OCI-LY1 (cell line): ENCODE results near the gene MYH13.

Experiments
- H2AFZ ChIP-seq: fragments of 200-600 bp; sonication (generic), shearing (Covaris generic); 2 replicates; pipeline ENCODE4 v1.6.0; 2014; ENCODE audit warnings: antibody characterized with exemption, mild to moderate bottlenecking, low read length
- H3F3A ChIP-seq: fragments of 200-600 bp; sonication (generic), shearing (Covaris generic); 2 replicates; pipeline ENCODE4 v1.6.0; 2014; ENCODE audit warnings: mild to moderate bottlenecking, antibody characterized with exemption, low read length, moderate library complexity; ENCODE audit not compliant: insufficient read depth
- H3K27ac ChIP-seq: fragments of 200-600 bp; sonication (generic); 2 replicates; pipeline ENCODE4 v1.5.1; 2014; ENCODE audit warnings: low read length, mixed run types, mild to moderate bottlenecking, low read depth; ENCODE audit not compliant: poor library complexity, severe bottlenecking
- H3K27me3 ChIP-seq: fragments of 200-600 bp; sonication (generic); 2 replicates; pipeline ENCODE4 v1.6.0; 2014; ENCODE audit warnings: antibody characterized with exemption, mild to moderate bottlenecking, low read length, moderate library complexity; ENCODE audit not compliant: insufficient read depth
- H3K36me3 ChIP-seq: fragments of 200-600 bp; sonication (generic); 2 replicates; pipeline ENCODE4 v1.6.1; 2014; ENCODE audit warnings: mild to moderate bottlenecking, antibody characterized with exemption, low read length, moderate library complexity, mixed read lengths; ENCODE audit not compliant: insufficient read depth
- H3K4me1 ChIP-seq: fragments of 200-600 bp; sonication (generic); 2 replicates; pipeline ENCODE4 v1.5.1; 2014; ENCODE audit warnings: mild to moderate bottlenecking, low read length, moderate library complexity; ENCODE audit not compliant: insufficient read depth, severe bottlenecking
- H3K4me2 ChIP-seq: fragments of 200-600 bp; sonication (generic), shearing (Covaris generic); 2 replicates; pipeline ENCODE4 v1.6.1; 2014; ENCODE audit warnings: low read length
- H3K4me3 ChIP-seq: fragments of 200-600 bp; sonication (generic); 2 replicates; pipeline ENCODE4 v1.5.1; 2014; ENCODE audit warnings: low read length, low read depth, mild to moderate bottlenecking, mixed read lengths; ENCODE audit not compliant: poor library complexity, severe bottlenecking
- H3K79me2 ChIP-seq: fragments of 200-600 bp; shearing (Covaris generic); 2 replicates; pipeline ENCODE4 v1.6.1; 2016; ENCODE audit warnings: mixed run types, low read length, mixed read lengths; ENCODE audit not compliant: insufficient read depth
- H3K9ac ChIP-seq: fragments of 200-600 bp; sonication (generic), shearing (Covaris generic); 2 replicates; pipeline ENCODE4 v1.6.1; 2014; ENCODE audit warnings: mild to moderate bottlenecking, low read length, mixed read lengths
- H3K9me2 ChIP-seq: fragments of 200-600 bp; sonication (generic), shearing (Covaris generic); 2 replicates; pipeline ENCODE4 v1.6.1; 2014; ENCODE audit warnings: low read depth, mild to moderate bottlenecking, low read length, mixed read lengths
- H3K9me3 ChIP-seq: fragments of 200-600 bp; shearing (Covaris generic); 2 replicates; pipeline ENCODE4 v1.6.1; 2014; ENCODE audit warnings: low read length, mixed read lengths
- H4K20me1 ChIP-seq: fragments of 200-600 bp; sonication (generic), shearing (Covaris generic); 2 replicates; pipeline ENCODE4 v1.6.0; 2016; ENCODE audit warnings: mild to moderate bottlenecking, low read length; ENCODE audit not compliant: insufficient read depth
- EZH2 ChIP-seq: fragments of 200-600 bp; sonication (generic), shearing (Covaris generic); IDR thresholded peaks from 2 replicates; pipeline ENCODE4 v1.8.0; 2017; ENCODE audit warnings: borderline replicate concordance, mixed run types, mild to moderate bottlenecking, antibody characterized with exemption, low read length, moderate library complexity, mixed read lengths
- TF ChIP-seq, protein P1 (sequence below): fragments of 200-600 bp; sonication (generic), shearing (Covaris generic); IDR thresholded peaks from 2 replicates; pipeline ENCODE4 v1.5.1; 2017; ENCODE audit warnings: mild to moderate bottlenecking, antibody characterized with exemption, low read length, moderate library complexity, mixed read lengths

Gene MYH13

DNA sequence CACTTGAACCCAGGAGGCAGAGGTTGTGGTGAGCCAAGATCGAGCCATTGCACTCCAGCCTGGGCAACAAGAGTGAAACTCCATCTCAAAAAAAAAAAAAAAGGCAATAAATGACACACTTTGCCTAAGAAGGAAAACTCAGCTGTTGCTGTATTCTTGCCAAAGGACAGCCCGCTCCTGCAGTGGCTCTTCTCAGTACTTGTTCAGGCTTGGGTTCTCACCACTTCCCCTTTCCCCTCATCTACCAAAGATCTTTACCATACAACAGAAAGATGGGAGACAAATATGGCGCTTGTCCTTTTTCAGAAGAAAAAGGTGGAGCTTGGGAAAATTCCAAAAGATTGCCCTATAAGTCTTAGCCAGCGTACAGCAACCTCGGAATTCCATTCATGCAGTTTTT is 58.5 kb downstream of the MYH13 start:
- no peak overlapping the region for H3K4me2 ChIP-seq
- H3K9ac ChIP-seq, result no peak overlapping the region
- H3K27ac ChIP-seq, result no peak overlapping the region
- no peaks in the 10 kb centered on the region for H3K79me2 ChIP-seq
- no peaks in the 10 kb centered on the region; the same call in 1 of the 2 replicates for H3K27me3 ChIP-seq
- H3F3A ChIP-seq, result no peaks in the 10 kb centered on the region
- no peaks in the 10 kb centered on the region for H3K4me1 ChIP-seq
- no peak overlapping the region for H2AFZ ChIP-seq
- H3K36me3 ChIP-seq, result no peaks in the 10 kb centered on the region
- no peak for TF ChIP-seq EZH2
- TF ChIP-seq, protein P1, sequence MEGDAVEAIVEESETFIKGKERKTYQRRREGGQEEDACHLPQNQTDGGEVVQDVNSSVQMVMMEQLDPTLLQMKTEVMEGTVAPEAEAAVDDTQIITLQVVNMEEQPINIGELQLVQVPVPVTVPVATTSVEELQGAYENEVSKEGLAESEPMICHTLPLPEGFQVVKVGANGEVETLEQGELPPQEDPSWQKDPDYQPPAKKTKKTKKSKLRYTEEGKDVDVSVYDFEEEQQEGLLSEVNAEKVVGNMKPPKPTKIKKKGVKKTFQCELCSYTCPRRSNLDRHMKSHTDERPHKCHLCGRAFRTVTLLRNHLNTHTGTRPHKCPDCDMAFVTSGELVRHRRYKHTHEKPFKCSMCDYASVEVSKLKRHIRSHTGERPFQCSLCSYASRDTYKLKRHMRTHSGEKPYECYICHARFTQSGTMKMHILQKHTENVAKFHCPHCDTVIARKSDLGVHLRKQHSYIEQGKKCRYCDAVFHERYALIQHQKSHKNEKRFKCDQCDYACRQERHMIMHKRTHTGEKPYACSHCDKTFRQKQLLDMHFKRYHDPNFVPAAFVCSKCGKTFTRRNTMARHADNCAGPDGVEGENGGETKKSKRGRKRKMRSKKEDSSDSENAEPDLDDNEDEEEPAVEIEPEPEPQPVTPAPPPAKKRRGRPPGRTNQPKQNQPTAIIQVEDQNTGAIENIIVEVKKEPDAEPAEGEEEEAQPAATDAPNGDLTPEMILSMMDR, result no peak
- H3K4me3 ChIP-seq, result no peak overlapping the region
- no peaks in the 10 kb centered on the region for H3K9me3 ChIP-seq
- no peaks in the 10 kb centered on the region for H4K20me1 ChIP-seq
- H3K9me2 ChIP-seq, result no peaks in the 10 kb centered on the region

DNA sequence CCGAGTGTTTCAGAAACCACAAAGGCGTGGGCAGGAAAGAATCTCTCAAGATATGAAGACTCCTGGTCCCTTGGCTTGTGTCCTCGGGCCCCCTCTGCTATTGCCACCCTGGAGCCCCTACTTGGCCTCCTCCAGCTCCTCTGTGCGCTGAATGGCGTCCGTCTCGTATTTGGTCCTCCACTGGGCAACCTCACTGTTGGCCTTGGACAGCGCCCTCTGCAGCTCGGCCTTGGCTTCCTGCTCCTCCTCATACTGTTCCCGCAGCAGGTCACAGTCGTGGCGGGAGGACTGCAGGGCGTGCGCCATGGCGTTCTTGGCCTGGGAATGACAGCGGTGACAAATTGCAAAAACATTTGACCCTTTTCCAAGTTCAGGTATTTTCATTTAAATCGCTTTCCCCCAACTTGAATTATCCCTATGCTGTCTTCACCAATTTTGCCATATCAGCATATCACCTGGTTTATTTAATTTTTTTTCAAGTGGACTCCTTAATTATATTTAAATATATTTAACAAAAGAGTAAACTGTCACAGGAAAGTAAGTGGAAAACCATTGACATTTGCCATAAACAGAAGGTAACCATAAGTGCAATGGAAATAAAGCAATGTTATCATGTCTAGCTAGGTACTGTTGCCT is 59.7 kb downstream of the MYH13 start:
- H3K27me3 ChIP-seq, result no peaks in the 10 kb centered on the region; the same call in 1 of the 2 replicates
- no peaks in the 10 kb centered on the region for H3K4me1 ChIP-seq
- no peaks in the 10 kb centered on the region for H3K36me3 ChIP-seq
- no peaks in the 10 kb centered on the region for H3K79me2 ChIP-seq
- no peaks in the 10 kb centered on the region for H4K20me1 ChIP-seq
- H2AFZ ChIP-seq, result no peak overlapping the region
- no peaks in the 10 kb centered on the region for H3F3A ChIP-seq
- H3K27ac ChIP-seq, result no peak overlapping the region
- H3K4me3 ChIP-seq, result no peak overlapping the region
- no peaks in the 10 kb centered on the region for H3K9me3 ChIP-seq
- no peak overlapping the region for H3K9ac ChIP-seq
- TF ChIP-seq EZH2, result no peak
- TF ChIP-seq, protein P1, result no peak
- H3K4me2 ChIP-seq, result no peak overlapping the region
- H3K9me2 ChIP-seq, result no peaks in the 10 kb centered on the region

DNA sequence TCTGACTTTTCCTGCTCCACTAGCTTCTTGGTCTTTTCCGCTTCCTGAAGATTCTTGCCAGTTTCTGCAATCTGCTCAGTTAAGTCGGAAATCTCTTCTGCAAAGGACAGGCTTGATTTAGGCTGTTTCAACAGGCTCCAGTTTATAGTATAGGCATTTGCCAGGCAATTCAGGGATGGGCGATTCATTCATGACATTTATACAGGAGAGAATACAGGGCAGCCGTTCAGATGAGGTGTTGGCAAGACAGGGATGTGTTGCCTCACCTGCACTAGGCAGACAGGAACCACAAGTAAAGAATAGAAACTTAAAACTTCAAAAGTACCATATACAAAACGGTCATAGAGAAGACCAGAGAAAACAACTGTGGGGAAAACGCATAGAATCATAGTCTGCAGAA is 61.7 kb downstream of the MYH13 start:
- Histone ChIP-seq H3K27ac (no peak overlapping the region), H3K4me3 (no peak overlapping the region), H3K9me3 (no peaks in the 10 kb centered on the region), H4K20me1 (no peaks in the 10 kb centered on the region), H3K36me3 (no peaks in the 10 kb centered on the region), H3K79me2 (no peaks in the 10 kb centered on the region), H3K9me2 (no peaks in the 10 kb centered on the region), H3K27me3 (no peaks in the 10 kb centered on the region; the same call in 1 of the 2 replicates), H3F3A (no peaks in the 10 kb centered on the region), H3K4me2 (no peak overlapping the region), H3K9ac (no peak overlapping the region), H3K4me1 (no peaks in the 10 kb centered on the region), H2AFZ (no peak overlapping the region)
- TF ChIP-seq EZH2, result no peak
- TF ChIP-seq, protein P1, result no peak
